Kidney (tissue), 14 donors: ENCODE data around the gene SLC5A3. TPM values are rescaled to one million over a fixed set of nuclear protein-coding genes. Genes with fewer than 3 reads are reported as not detected.

Experiments used
- DNase-seq, 5 donors: peaks; one replicate each; pipeline ENCODE4 v3.0.0-alpha.2; 2013 to 2020
- FAIRE-seq: peaks from 2 replicates; lab custom pipeline; 2012; peaks lifted over from hg19 to GRCh38; lab: Jason Lieb, UNC
- H3K27ac ChIP-seq, 2 donors: one replicate each; pipeline ENCODE4 v1.7.0; 2013; ENCODE audit warnings: low read depth in 2 of 2, low read length in 2 of 2, inconsistent platforms in 1 of 2
- H3K27me3 ChIP-seq: one replicate; pipeline ENCODE4 v1.7.1; 2013; ENCODE audit warnings: low read length, inconsistent platforms; ENCODE audit not compliant: control insufficient read depth, insufficient read depth
- H3K36me3 ChIP-seq, 3 donors: one replicate each; pipeline versions ENCODE4 v1.7.0 to v1.7.1; 2013; ENCODE audit warnings: low read length in 3 of 3, control low read depth in 1 of 3, inconsistent platforms in 1 of 3; ENCODE audit not compliant: insufficient read depth in 3 of 3, control insufficient read depth in 2 of 3
- H3K4me1 ChIP-seq, 3 donors: one replicate each; pipeline versions ENCODE4 v1.7.0 to v1.7.1; 2013; ENCODE audit warnings: low read length in 3 of 3, inconsistent platforms in 1 of 3, low read depth in 1 of 3; ENCODE audit not compliant: control insufficient read depth in 2 of 3, insufficient read depth in 2 of 3
- H3K4me3 ChIP-seq, 3 donors: one replicate each; pipeline versions ENCODE4 v1.7.0 to v1.8.1; 2013; ENCODE audit warnings: low read length in 3 of 3, control low read depth in 1 of 3, inconsistent platforms in 1 of 3
- H3K9ac ChIP-seq, 3 donors: one replicate each; pipeline versions ENCODE4 v1.7.0 to v1.7.1; 2013; ENCODE audit warnings: low read length in 3 of 3, control low read depth in 1 of 3, inconsistent platforms in 1 of 3
- H3K9me3 ChIP-seq, 3 donors: one replicate each; pipeline versions ENCODE4 v1.7.0 to v1.7.1; 2013; ENCODE audit warnings: low read length in 3 of 3, control low read depth in 1 of 3, inconsistent platforms in 1 of 3; ENCODE audit not compliant: control insufficient read depth in 2 of 3, insufficient read depth in 1 of 3
- intact Hi-C: fragments of 100-400 bp; cut with DNase I; formaldehyde crosslinking; loops from one replicate; pipeline ENCODE4 v1.11.1; 2022
- polyA plus RNA-seq: library from polyadenylated mRNA; stranded (reverse); fragments of 350-450 nt; fragmentation: Illumina TruSeq; extraction: RNeasy Lipid Tissue Mini Kit (QIAGEN cat#74804); gene quantifications from one replicate; pipeline ENCODE4 v1.2.3, GENCODE V29; 2014; ENCODE audit warnings: low read depth, low replicate concordance; ENCODE audit not compliant: insufficient read depth
- total RNA-seq: library from RNA; stranded (reverse); fragmentation: NEBNext Ultra II Directional; extraction: Animal tissue kit (Norgen Biotek cat#: 25700); gene quantifications from one replicate; pipeline ENCODE4 v1.2.1, GENCODE V29; 2021
- TF ChIP-seq, protein P1 (sequence below): IDR thresholded peaks from 3 replicates; pipeline ENCODE4 v1.5.1; 2012; ENCODE audit warnings: mild to moderate bottlenecking, moderate library complexity, borderline replicate concordance; ENCODE audit not compliant: insufficient read depth; ENCODE audit errors: extremely low read depth
- donor health status: control.
- donor health status: control.
- donor health status: control.
- donor health status: control.
- donor health status: control.
- donor health status: DM: yes; HTN: yes; CAD: no.
- donor health status: Normal renal cell carcinoma (clear cell type).

SLC5A3 gene
- total and polyA plus RNA-seq, 2 donors from 2014 or later, result 12.4 to 26.0 TPM

GRCh38 chr21:34100790-34101189, 27.4 kb downstream of the SLC5A3 start:
- Histone ChIP-seq H3K27me3 (no peaks in the 10 kb centered on the region), H3K4me3 (no peak overlapping the region), H3K9me3 (no peaks in the 10 kb centered on the region), H3K36me3 (peaks cover 5 to 10% (median 9%) of the 10 kb centered on the region in 3 donors), H3K4me1 (peaks cover 0 to 7% (median 2%) of the 10 kb centered on the region in 3 donors), H3K27ac (no peak overlapping the region), H3K9ac (no peak overlapping the region)
- intact Hi-C loops, result no loop called here
- no peak for FAIRE-seq
- DNase-seq, result no peak
- TF ChIP-seq, protein P1, sequence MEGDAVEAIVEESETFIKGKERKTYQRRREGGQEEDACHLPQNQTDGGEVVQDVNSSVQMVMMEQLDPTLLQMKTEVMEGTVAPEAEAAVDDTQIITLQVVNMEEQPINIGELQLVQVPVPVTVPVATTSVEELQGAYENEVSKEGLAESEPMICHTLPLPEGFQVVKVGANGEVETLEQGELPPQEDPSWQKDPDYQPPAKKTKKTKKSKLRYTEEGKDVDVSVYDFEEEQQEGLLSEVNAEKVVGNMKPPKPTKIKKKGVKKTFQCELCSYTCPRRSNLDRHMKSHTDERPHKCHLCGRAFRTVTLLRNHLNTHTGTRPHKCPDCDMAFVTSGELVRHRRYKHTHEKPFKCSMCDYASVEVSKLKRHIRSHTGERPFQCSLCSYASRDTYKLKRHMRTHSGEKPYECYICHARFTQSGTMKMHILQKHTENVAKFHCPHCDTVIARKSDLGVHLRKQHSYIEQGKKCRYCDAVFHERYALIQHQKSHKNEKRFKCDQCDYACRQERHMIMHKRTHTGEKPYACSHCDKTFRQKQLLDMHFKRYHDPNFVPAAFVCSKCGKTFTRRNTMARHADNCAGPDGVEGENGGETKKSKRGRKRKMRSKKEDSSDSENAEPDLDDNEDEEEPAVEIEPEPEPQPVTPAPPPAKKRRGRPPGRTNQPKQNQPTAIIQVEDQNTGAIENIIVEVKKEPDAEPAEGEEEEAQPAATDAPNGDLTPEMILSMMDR, result no peak

DNA sequence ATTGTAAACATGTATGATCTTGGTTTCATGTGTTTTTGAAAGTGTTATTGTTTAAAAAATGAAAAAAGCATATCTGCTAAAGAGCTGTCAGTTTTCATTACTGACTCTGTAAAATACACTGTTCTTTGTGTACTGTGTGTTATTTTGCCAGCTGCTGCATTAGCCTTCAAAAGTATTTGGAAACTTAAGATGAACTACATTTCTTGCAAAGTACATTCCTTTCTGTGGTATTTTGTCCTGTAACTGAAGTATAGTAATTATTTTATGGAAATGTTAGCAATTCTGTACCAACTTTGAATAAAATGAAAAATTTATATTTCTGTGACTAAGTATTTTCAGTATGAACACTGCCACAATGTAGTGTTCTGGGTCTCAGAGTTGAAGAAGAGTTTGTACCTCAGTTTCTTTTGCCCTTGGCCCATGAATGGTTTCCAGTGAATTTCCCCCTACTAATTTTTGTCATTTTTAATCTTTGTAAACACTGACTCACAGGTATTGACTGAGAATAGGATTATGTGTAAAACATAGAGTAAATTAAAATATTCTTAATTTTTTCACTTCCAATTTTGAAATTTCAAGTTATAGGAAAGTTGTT, 32.7 kb downstream of the SLC5A3 start:
- Histone ChIP-seq H3K4me3 (no peak overlapping the region), H3K36me3 (peaks cover 0 to 3% (median 0%) of the 10 kb centered on the region in 3 donors), H3K27ac (no peak overlapping the region), H3K4me1 (peaks cover 0 to 3% (median 0%) of the 10 kb centered on the region in 3 donors), H3K27me3 (no peaks in the 10 kb centered on the region), H3K9ac (no peak overlapping the region), H3K9me3 (no peaks in the 10 kb centered on the region)
- intact Hi-C loops, result no loop called here
- TF ChIP-seq, protein P1, result no peak
- FAIRE-seq, result no peak
- DNase-seq, result no peak

- H3K9ac ChIP-seq, result no peak overlapping the region
- no peak for DNase-seq
- H3K27ac ChIP-seq, result no peak overlapping the region
- TF ChIP-seq, protein P1, result no peak
- no peak overlapping the region for H3K4me3 ChIP-seq
- no peaks in the 10 kb centered on the region for H3K9me3 ChIP-seq
- H3K36me3 ChIP-seq, result peaks cover 0 to 3% (median 0%) of the 10 kb centered on the region in 3 donors
- H3K4me1 ChIP-seq, result peaks cover 0 to 3% (median 0%) of the 10 kb centered on the region in 3 donors
- FAIRE-seq, result no peak
- H3K27me3 ChIP-seq, result no peaks in the 10 kb centered on the region
- intact Hi-C loops, result no loop called here
Observed at GRCh38 chr21:34107606-34108005, 34.2 kb downstream of the SLC5A3 start.
